Keratinocyte (primary cell): ENCODE measurements around the gene SARNP.

ENCODE experiments used
- CTCF ChIP-seq, 3 experiments: IDR thresholded peaks in 1 of 3; conservative IDR thresholded peaks in 1 of 3; optimal IDR thresholded peaks in 1 of 3; 2 replicates in 2 of 3; 3 replicates in 1 of 3; pipeline versions ENCODE3 to v1.5.1; 2011; ENCODE audit warnings: low read length in 3 of 3, mild to moderate bottlenecking in 3 of 3, moderate library complexity in 2 of 3, control low read depth in 1 of 3, inconsistent platforms in 1 of 3; ENCODE audit not compliant: insufficient read depth in 2 of 3; ENCODE audit errors: extremely low read depth in 1 of 3
- EZH2 ChIP-seq: IDR thresholded peaks from one replicate; pipeline ENCODE4 v1.6.1; 2012; ENCODE audit warnings: inconsistent platforms, mild to moderate bottlenecking, low read length, moderate library complexity

- TF ChIP-seq CTCF (optimal IDR thresholded peaks at IDR 0.05 in 1 of 3, IDR thresholded peaks at IDR 0.05 in 1 of 3, conservative IDR thresholded peaks at IDR 0.05 in 1 of 3; ENCODE audit: extremely low read depth in 1 of 3, insufficient read depth in 2 of 3, low read length in 3 of 3) (no peak), EZH2 (no peak)
Measured at GRCh38 chr12:55720071-55720564, 97.4 kb downstream of the SARNP start, which contains the start of gene RDH5.
